NB4 (cell line): ENCODE measurements around the gene NOP14.

ENCODE experiments used
- DNase-seq: peaks from one replicate; pipeline ENCODE4 v3.0.0; 2010; ENCODE audit warnings: low read depth
- H3K4me3 ChIP-seq: one replicate; pipeline ENCODE4 v1.5.1; 2011; ENCODE audit warnings: mild to moderate bottlenecking, low read depth, low read length, moderate library complexity
- CTCF ChIP-seq: IDR thresholded peaks from one replicate; pipeline ENCODE4 v1.5.1; 2012; ENCODE audit warnings: low read depth, low read length
- MYC ChIP-seq: IDR thresholded peaks from 2 replicates; pipeline ENCODE4 v1.6.1; 2011; ENCODE audit warnings: low read depth, low read length
- POLR2A ChIP-seq: IDR thresholded peaks from 2 replicates; pipeline ENCODE4 v1.6.1; 2011; ENCODE audit warnings: mild to moderate bottlenecking; ENCODE audit not compliant: insufficient read length; ENCODE audit errors: extremely low read depth
- TF ChIP-seq, protein P1 (sequence below): IDR thresholded peaks from 2 replicates; pipeline ENCODE4 v1.6.1; 2011; ENCODE audit warnings: low read depth, low read length

The NOP14 gene

GRCh38 chr4:2911868-2912267 lies 51.3 kb downstream of the NOP14 start:
- DNase-seq = no peak
- TF ChIP-seq CTCF (no peak), MYC (no peak), POLR2A (no peak)
- TF ChIP-seq, protein P1, sequence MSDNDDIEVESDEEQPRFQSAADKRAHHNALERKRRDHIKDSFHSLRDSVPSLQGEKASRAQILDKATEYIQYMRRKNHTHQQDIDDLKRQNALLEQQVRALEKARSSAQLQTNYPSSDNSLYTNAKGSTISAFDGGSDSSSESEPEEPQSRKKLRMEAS = no peak

DNA sequence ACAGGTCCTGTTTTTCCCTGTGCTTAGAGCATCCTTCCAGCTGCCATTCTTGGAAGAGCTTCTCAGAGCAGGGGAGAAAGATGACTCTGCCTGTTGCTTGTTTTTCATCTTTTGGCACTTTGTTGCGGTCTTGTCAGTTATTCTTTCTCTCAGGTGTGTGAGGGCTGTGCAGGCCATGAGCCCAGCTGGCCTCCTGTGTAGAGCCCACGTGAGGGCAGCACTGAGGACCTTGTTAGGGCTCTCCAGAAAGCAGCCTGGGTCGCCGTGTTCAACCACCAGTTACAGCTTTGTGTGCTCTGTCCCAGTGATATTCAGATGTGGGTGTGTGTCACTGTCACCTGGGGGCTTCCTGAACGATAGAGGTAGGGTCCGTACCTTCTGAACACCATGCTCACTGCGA lies 52.8 kb downstream of the NOP14 start:
- H3K4me3 ChIP-seq = no peak overlapping the region
- TF ChIP-seq, protein P1 = no peak
- no peak for TF ChIP-seq POLR2A
- DNase-seq = no peak

More at GRCh38 chr4:2911868-2912267, 51.3 kb downstream of the NOP14 start:
- no peak overlapping the region for H3K4me3 ChIP-seq

- no peak for TF ChIP-seq CTCF
- no peak for TF ChIP-seq POLR2A
- TF ChIP-seq MYC = no peak
- TF ChIP-seq, protein P1 = no peak
- no peak for DNase-seq
Observed at GRCh38 chr4:2909583-2909982, 53.6 kb downstream of the NOP14 start.

DNA sequence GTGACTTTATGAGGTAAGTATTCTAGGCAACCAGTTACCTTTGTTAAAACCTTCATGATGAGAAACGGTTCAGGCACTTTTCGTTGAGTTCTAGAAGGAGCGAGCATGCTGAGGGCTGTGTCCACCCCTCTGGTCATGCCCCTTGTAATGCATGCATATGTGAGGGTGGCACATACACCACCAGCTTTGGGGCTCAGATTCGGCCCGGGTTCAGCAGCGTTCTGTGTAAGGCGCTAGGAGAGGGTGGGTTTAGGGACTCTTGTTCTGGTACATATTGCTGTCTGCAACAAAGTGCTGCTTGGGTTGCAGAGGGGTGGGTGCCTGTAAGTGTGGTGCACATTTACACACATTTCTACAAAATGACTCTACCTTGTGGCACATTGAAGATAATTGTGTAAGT lies 54.5 kb downstream of the NOP14 start:
- H3K4me3 ChIP-seq = no peak overlapping the region
- TF ChIP-seq, protein P1 = no peak
- no peak for TF ChIP-seq POLR2A
- no peak for TF ChIP-seq MYC
- no peak for TF ChIP-seq CTCF
- no peak for DNase-seq

More at GRCh38 chr4:2909583-2909982, 53.6 kb downstream of the NOP14 start:
- H3K4me3 ChIP-seq = no peak overlapping the region

DNA sequence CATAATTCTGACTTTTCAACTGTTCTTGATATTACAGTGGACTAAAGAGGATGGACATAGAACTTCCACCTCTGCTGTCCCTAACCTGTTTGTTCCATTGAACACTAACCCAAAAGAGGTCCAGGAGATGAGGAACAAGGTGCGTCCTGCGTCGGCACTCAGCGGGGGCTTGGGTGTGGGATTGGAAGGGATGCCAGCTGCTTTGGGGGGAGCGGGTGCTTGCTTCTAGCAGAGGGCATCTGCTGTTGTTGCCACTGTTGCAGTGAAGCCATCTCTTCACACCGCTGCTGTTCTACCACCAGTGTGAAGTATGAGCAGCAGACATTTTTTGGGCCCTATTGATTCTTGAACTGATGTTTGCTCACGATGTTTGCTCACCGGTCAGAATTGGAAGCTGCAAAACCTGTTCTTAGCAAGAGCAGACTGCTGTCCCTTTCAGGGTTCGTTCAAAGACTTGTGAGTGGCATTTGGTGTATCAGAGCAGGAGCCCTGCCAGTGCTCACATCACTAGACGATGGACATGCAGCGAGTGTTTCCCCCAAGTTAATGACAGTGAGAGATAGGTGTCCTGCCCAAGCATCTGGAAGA lies 55.4 kb downstream of the NOP14 start:
- DNase-seq = no peak
- TF ChIP-seq MYC (no peak), POLR2A (no peak), CTCF (no peak)
- TF ChIP-seq, protein P1 = no peak
- H3K4me3 ChIP-seq = no peak overlapping the region

DNA sequence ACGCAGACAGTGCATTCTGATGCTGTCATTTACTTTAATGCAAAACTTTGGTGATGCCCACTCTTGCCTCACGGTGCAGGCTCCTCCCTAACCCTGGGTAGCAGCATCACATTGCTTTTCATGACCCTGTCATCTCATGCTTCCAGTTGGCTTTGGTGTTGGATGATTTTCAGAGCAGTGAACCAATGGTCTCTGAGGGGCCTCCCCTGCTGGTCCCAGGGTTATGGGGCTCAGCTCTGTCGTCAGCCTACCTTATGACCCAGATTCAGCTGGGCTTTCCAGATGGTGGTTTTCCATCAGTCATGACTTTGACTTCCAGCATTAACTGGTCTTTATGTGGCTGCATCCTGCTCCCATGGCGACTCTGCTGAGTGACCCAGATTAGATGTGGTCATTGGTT lies 56.0 kb downstream of the NOP14 start:
- H3K4me3 ChIP-seq = no peak overlapping the region
- no peak for DNase-seq
- TF ChIP-seq MYC = no peak
- TF ChIP-seq POLR2A = no peak
- TF ChIP-seq, protein P1 = no peak
- TF ChIP-seq CTCF = no peak
